GM12865 (cell line): ENCODE data around the gene KDM4B.
"Not testable (repeated sequence)": the region's sequence is repeated elsewhere in the genome, so short reads cannot be mapped to it uniquely, and the experiment has no call there.

Experiments used
- DNase-seq: peaks from one replicate; pipeline ENCODE4 v3.0.0; 2010; ENCODE audit warnings: low read depth
- H3K4me3 ChIP-seq: 2 replicates; pipeline ENCODE4 v1.5.1; 2011; ENCODE audit warnings: mild to moderate bottlenecking, low read depth, low read length, control low read depth
- CTCF ChIP-seq: IDR thresholded peaks from 2 replicates; pipeline ENCODE4 v1.5.1; 2011; ENCODE audit warnings: low read length, control low read depth, low read depth, inconsistent platforms; ENCODE audit not compliant: insufficient read depth; ENCODE audit errors: missing control alignments

KDM4B gene

GRCh38 chr19:5028229-5028886 lies 59.4 kb downstream of the KDM4B start:
- DNase-seq = no peak
- H3K4me3 ChIP-seq = no peak overlapping the region
- no peak for TF ChIP-seq CTCF

- peak; percentile 68 for TF ChIP-seq CTCF
- peak; percentile 66 for DNase-seq
- not testable (repeated sequence) for H3K4me3 ChIP-seq
Measured at GRCh38 chr19:5029596-5029995, 60.7 kb downstream of the KDM4B start.

- TF ChIP-seq CTCF = no peak
- DNase-seq = no peak
- H3K4me3 ChIP-seq = no peak overlapping the region
Measured at GRCh38 chr19:5030136-5030820, 61.4 kb downstream of the KDM4B start.

GRCh38 chr19:5030822-5031221 lies 61.9 kb downstream of the KDM4B start:
- no peak for DNase-seq
- no peak overlapping the region for H3K4me3 ChIP-seq
- TF ChIP-seq CTCF = no peak

GRCh38 chr19:5031231-5032100 lies 62.6 kb downstream of the KDM4B start:
- TF ChIP-seq CTCF = peak; percentile 96
- no peak overlapping the region for H3K4me3 ChIP-seq
- DNase-seq = peak; percentile 81

- no peak overlapping the region for H3K4me3 ChIP-seq
- no peak for DNase-seq
- TF ChIP-seq CTCF = no peak
Measured at GRCh38 chr19:5032101-5032967, 63.4 kb downstream of the KDM4B start.
